Measurements from ENCODE around the gene PIK3CD.
A peak's percentile ranks its signal among the peaks of the same experiment; 100 is the strongest.

Gene PIK3CD

GRCh38 chr1:9651565-9652378, at the start of gene PIK3CD:
PIK3CD (plus strand) TSS chr1:9651731; CDS start chr1:9710456, 58,725 bp downstream.
- H3K4me3 Mint-ChIP-seq: peak within 1 kb of the TSS; percentile 92
- H3K9me3 Mint-ChIP-seq: no peaks in the 10 kb centered on the region
- peaks cover 27% of the 10 kb centered on the region for H3K36me3 Mint-ChIP-seq (ENCODE audit: low read depth)
- H3K4me1 Mint-ChIP-seq (ENCODE audit: low read depth): peaks cover 66% of the 10 kb centered on the region
- peak within 1 kb of the TSS; percentile 92 for H3K27ac Mint-ChIP-seq
- H3K27me3 Mint-ChIP-seq: no peaks in the 10 kb centered on the region
- intact Hi-C loops (cut with micrococcal nuclease): loop anchor here (2.0 to 5.0 kb wide), 2 partner anchors 25 to 36 kb away; no protein-coding TSS in a partner anchor

GRCh38 chr1:9601942-9602793, 49.4 kb upstream of the PIK3CD start:
- no peaks in the 10 kb centered on the region for H3K9me3 Mint-ChIP-seq
- no peaks in the 10 kb centered on the region for H3K4me1 Mint-ChIP-seq (ENCODE audit: low read depth)
- no peak overlapping the region for H3K27ac Mint-ChIP-seq
- no peak overlapping the region for H3K4me3 Mint-ChIP-seq
- H3K27me3 Mint-ChIP-seq: no peaks in the 10 kb centered on the region
- H3K36me3 Mint-ChIP-seq (ENCODE audit: low read depth): peaks cover 98% of the 10 kb centered on the region
- intact Hi-C loops (cut with micrococcal nuclease): no loop called here

DNA sequence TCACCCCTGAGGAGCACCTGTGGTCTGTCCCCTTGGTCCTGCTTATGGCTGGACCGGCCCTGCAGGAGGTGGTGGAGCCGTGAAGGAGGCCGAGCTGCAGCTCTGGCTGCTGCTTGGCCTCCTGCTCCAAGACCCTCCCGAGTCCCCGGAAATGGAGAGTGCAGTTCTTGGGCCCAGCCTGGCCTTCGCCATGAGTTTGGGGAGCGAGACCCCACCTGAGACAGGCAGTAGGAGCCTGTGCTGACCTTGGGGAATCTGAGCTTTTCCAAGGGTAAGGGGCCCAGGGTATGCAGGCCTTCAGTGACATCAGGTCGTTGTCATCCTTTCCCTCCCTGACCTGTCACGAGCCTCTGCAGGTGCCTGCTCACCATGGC, 48.8 kb upstream of the PIK3CD start:
- Mint-ChIP-seq H3K4me1 (ENCODE audit: low read depth) (no peaks in the 10 kb centered on the region), H3K9me3 (no peaks in the 10 kb centered on the region), H3K4me3 (no peak overlapping the region), H3K27me3 (no peaks in the 10 kb centered on the region), H3K36me3 (ENCODE audit: low read depth) (peaks cover 98% of the 10 kb centered on the region), H3K27ac (no peak overlapping the region)
- intact Hi-C loops (cut with micrococcal nuclease): no loop called here

- intact Hi-C loops (cut with micrococcal nuclease): no loop called here
- Mint-ChIP-seq H3K27ac (no peak overlapping the region), H3K4me3 (no peak overlapping the region), H3K36me3 (ENCODE audit: low read depth) (peaks cover 98% of the 10 kb centered on the region), H3K4me1 (ENCODE audit: low read depth) (no peaks in the 10 kb centered on the region), H3K9me3 (no peaks in the 10 kb centered on the region), H3K27me3 (no peaks in the 10 kb centered on the region)
Measured at GRCh38 chr1:9603307-9603706, 48.2 kb upstream of the PIK3CD start.

GRCh38 chr1:9603766-9604753, 47.5 kb upstream of the PIK3CD start:
- H3K36me3 Mint-ChIP-seq (ENCODE audit: low read depth): peaks cover 98% of the 10 kb centered on the region
- no peaks in the 10 kb centered on the region for H3K4me1 Mint-ChIP-seq (ENCODE audit: low read depth)
- H3K4me3 Mint-ChIP-seq: no peak overlapping the region
- H3K27ac Mint-ChIP-seq: no peak overlapping the region
- H3K27me3 Mint-ChIP-seq: no peaks in the 10 kb centered on the region
- no peaks in the 10 kb centered on the region for H3K9me3 Mint-ChIP-seq
- intact Hi-C loops (cut with micrococcal nuclease): no loop called here

DNA sequence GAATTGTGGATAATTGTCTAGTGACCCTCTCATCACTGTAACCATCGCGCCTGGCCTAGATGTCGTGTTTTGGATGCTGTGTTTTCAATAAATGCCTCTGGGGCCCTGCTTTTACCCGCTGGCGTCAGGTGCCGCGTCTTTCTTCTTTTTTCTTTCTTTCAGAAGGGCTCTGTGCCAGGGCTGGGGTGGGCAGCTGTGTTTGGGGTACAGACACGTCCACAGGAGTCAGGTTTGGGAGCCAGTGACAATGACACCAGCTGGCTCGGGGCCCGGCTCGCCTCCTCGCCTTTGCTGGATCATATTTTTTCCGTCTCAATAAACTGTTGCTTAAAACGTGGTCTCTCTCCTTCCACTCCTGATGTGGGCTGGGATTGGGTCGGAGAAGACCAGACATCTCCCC, 46.7 kb upstream of the PIK3CD start:
- peaks cover 98% of the 10 kb centered on the region for H3K36me3 Mint-ChIP-seq (ENCODE audit: low read depth)
- H3K4me3 Mint-ChIP-seq: no peak overlapping the region
- H3K27ac Mint-ChIP-seq: no peak overlapping the region

DNA sequence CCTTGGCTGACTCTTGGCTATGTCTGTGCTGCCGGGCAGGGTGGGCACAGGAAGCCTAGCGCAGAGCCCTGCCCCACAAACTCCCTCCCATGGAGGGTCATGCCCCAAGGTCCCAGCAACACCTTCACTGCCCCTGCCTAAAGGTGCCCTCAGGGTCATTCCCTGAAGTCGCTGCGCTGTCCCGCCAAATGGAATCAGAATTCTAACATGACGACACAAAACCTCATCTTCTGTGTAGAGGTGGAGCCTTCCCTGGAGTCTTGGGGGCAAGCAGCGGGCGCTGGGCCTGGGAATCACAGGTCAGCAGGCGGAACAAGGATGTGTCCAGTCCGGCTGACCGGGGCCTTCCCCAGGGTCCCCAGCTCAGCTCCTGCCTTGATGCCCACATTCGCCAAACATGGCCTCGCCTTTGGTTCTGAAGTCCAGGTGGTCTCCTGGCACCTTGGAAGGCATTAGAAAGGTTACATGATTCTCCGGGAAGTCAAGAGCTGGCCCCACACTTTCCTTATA, 45.5 kb upstream of the PIK3CD start:
- H3K36me3 Mint-ChIP-seq (ENCODE audit: low read depth): peaks cover 98% of the 10 kb centered on the region
- no peaks in the 10 kb centered on the region for H3K27me3 Mint-ChIP-seq
- H3K27ac Mint-ChIP-seq: no peak overlapping the region
- H3K4me3 Mint-ChIP-seq: no peak overlapping the region
- no peaks in the 10 kb centered on the region for H3K9me3 Mint-ChIP-seq
- no peaks in the 10 kb centered on the region for H3K4me1 Mint-ChIP-seq (ENCODE audit: low read depth)
- intact Hi-C loops (cut with micrococcal nuclease): no loop called here

More for the DNA sequence above, 46.7 kb upstream of the PIK3CD start:
- Mint-ChIP-seq H3K4me1 (ENCODE audit: low read depth) (no peaks in the 10 kb centered on the region), H3K9me3 (no peaks in the 10 kb centered on the region), H3K27me3 (no peaks in the 10 kb centered on the region)
- intact Hi-C loops (cut with micrococcal nuclease): no loop called here

- Mint-ChIP-seq H3K27me3 (no peaks in the 10 kb centered on the region), H3K4me3 (no peak overlapping the region), H3K4me1 (ENCODE audit: low read depth) (no peaks in the 10 kb centered on the region), H3K27ac (no peak overlapping the region), H3K36me3 (ENCODE audit: low read depth) (peaks cover 98% of the 10 kb centered on the region), H3K9me3 (no peaks in the 10 kb centered on the region)
- intact Hi-C loops (cut with micrococcal nuclease): no loop called here
Measured at GRCh38 chr1:9606458-9606857, 45.1 kb upstream of the PIK3CD start.

- no peaks in the 10 kb centered on the region for H3K27me3 Mint-ChIP-seq
- peaks cover 98% of the 10 kb centered on the region for H3K36me3 Mint-ChIP-seq (ENCODE audit: low read depth)
- no peaks in the 10 kb centered on the region for H3K4me1 Mint-ChIP-seq (ENCODE audit: low read depth)
- H3K27ac Mint-ChIP-seq: no peak overlapping the region
- intact Hi-C loops (cut with micrococcal nuclease): no loop called here
- H3K4me3 Mint-ChIP-seq: no peak overlapping the region
- H3K9me3 Mint-ChIP-seq: no peaks in the 10 kb centered on the region
Measured at GRCh38 chr1:9606948-9607347, 44.6 kb upstream of the PIK3CD start.

- Mint-ChIP-seq H3K27me3 (no peaks in the 10 kb centered on the region), H3K4me1 (ENCODE audit: low read depth) (no peaks in the 10 kb centered on the region), H3K36me3 (ENCODE audit: low read depth) (peaks cover 98% of the 10 kb centered on the region), H3K4me3 (no peak overlapping the region), H3K27ac (no peak overlapping the region), H3K9me3 (no peaks in the 10 kb centered on the region)
- intact Hi-C loops (cut with micrococcal nuclease): no loop called here
Measured at GRCh38 chr1:9607352-9607751, 44.2 kb upstream of the PIK3CD start.

GRCh38 chr1:9609998-9610397, 41.5 kb upstream of the PIK3CD start:
- Mint-ChIP-seq H3K36me3 (ENCODE audit: low read depth) (peaks cover 90% of the 10 kb centered on the region), H3K4me1 (ENCODE audit: low read depth) (no peaks in the 10 kb centered on the region), H3K27ac (no peak overlapping the region), H3K4me3 (no peak overlapping the region), H3K27me3 (no peaks in the 10 kb centered on the region), H3K9me3 (no peaks in the 10 kb centered on the region)
- intact Hi-C loops (cut with micrococcal nuclease): no loop called here

GRCh38 chr1:9610548-9610947, 41.0 kb upstream of the PIK3CD start:
- no peak overlapping the region for H3K27ac Mint-ChIP-seq
- intact Hi-C loops (cut with micrococcal nuclease): no loop called here
- H3K4me3 Mint-ChIP-seq: no peak overlapping the region
- no peaks in the 10 kb centered on the region for H3K9me3 Mint-ChIP-seq
- H3K27me3 Mint-ChIP-seq: no peaks in the 10 kb centered on the region
- peaks cover 85% of the 10 kb centered on the region for H3K36me3 Mint-ChIP-seq (ENCODE audit: low read depth)
- H3K4me1 Mint-ChIP-seq (ENCODE audit: low read depth): no peaks in the 10 kb centered on the region

DNA sequence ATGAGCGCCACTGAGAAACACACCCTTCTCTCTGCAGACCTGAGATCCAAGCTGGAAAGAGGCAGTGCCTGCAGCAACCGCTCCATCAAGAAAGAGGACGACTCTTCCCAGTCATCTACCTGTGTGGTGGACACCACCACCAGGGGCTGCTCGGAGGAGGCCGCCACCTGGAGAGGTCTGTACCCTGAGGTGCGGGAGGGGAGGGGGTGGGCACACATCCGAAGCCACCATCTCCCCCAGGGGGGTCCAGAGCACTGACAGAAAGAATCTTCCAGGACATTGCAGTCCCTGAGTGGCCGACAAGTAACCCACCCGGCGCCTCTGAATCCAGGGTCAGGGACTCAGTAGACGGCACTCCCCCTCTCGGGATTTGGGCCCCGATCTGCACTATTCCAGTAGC, 39.8 kb upstream of the PIK3CD start:
- Mint-ChIP-seq H3K36me3 (ENCODE audit: low read depth) (peaks cover 75% of the 10 kb centered on the region), H3K27ac (no peak overlapping the region), H3K9me3 (no peaks in the 10 kb centered on the region), H3K4me3 (no peak overlapping the region), H3K27me3 (peaks cover 2% of the 10 kb centered on the region), H3K4me1 (ENCODE audit: low read depth) (no peaks in the 10 kb centered on the region)
- intact Hi-C loops (cut with micrococcal nuclease): no loop called here

All from dendritic cell treated with granulocyte-macrophage colony-stimulating factor and Interleukin-4, amounts not matched to agents 40 ng/mL and 50 ng/mL, for 4 days (primary cell).